Measurements from ENCODE around the gene MEN1. TPM values are rescaled to one million over a fixed set of nuclear protein-coding genes. Genes with fewer than 3 reads are reported as not detected.

The MEN1 gene
- total RNA-seq, 1 donor from 2014 or later: 29.2 TPM

GRCh38 chr11:64789331-64790204, 20.8 kb downstream of the MEN1 start:
- Mint-ChIP-seq H3K9me3 (ENCODE audit: unreplicated experiment) (no peaks in the 10 kb centered on the region), H3K36me3 (ENCODE audit: unreplicated experiment) (peaks cover 3% of the 10 kb centered on the region), H3K4me1 (ENCODE audit: unreplicated experiment) (no peaks in the 10 kb centered on the region), H3K27me3 (ENCODE audit: unreplicated experiment) (no peaks in the 10 kb centered on the region), H3K4me3 (ENCODE audit: unreplicated experiment) (no peak overlapping the region), H3K27ac (ENCODE audit: unreplicated experiment) (no peak overlapping the region)
- no peak for DNase-seq (ENCODE audit: extremely low spot score, unreplicated experiment)
- TF ChIP-seq, protein P1, sequence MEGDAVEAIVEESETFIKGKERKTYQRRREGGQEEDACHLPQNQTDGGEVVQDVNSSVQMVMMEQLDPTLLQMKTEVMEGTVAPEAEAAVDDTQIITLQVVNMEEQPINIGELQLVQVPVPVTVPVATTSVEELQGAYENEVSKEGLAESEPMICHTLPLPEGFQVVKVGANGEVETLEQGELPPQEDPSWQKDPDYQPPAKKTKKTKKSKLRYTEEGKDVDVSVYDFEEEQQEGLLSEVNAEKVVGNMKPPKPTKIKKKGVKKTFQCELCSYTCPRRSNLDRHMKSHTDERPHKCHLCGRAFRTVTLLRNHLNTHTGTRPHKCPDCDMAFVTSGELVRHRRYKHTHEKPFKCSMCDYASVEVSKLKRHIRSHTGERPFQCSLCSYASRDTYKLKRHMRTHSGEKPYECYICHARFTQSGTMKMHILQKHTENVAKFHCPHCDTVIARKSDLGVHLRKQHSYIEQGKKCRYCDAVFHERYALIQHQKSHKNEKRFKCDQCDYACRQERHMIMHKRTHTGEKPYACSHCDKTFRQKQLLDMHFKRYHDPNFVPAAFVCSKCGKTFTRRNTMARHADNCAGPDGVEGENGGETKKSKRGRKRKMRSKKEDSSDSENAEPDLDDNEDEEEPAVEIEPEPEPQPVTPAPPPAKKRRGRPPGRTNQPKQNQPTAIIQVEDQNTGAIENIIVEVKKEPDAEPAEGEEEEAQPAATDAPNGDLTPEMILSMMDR (IDR thresholded peaks at IDR 0.05): no peak

GRCh38 chr11:64788321-64789215, 21.8 kb downstream of the MEN1 start:
- Mint-ChIP-seq H3K27me3 (ENCODE audit: unreplicated experiment) (no peaks in the 10 kb centered on the region), H3K4me1 (ENCODE audit: unreplicated experiment) (no peaks in the 10 kb centered on the region), H3K4me3 (ENCODE audit: unreplicated experiment) (no peak overlapping the region), H3K36me3 (ENCODE audit: unreplicated experiment) (peaks cover 3% of the 10 kb centered on the region), H3K9me3 (ENCODE audit: unreplicated experiment) (no peaks in the 10 kb centered on the region), H3K27ac (ENCODE audit: unreplicated experiment) (no peak overlapping the region)
- no peak for DNase-seq (ENCODE audit: extremely low spot score, unreplicated experiment)
- TF ChIP-seq, protein P1 (IDR thresholded peaks at IDR 0.05): no peak

DNA sequence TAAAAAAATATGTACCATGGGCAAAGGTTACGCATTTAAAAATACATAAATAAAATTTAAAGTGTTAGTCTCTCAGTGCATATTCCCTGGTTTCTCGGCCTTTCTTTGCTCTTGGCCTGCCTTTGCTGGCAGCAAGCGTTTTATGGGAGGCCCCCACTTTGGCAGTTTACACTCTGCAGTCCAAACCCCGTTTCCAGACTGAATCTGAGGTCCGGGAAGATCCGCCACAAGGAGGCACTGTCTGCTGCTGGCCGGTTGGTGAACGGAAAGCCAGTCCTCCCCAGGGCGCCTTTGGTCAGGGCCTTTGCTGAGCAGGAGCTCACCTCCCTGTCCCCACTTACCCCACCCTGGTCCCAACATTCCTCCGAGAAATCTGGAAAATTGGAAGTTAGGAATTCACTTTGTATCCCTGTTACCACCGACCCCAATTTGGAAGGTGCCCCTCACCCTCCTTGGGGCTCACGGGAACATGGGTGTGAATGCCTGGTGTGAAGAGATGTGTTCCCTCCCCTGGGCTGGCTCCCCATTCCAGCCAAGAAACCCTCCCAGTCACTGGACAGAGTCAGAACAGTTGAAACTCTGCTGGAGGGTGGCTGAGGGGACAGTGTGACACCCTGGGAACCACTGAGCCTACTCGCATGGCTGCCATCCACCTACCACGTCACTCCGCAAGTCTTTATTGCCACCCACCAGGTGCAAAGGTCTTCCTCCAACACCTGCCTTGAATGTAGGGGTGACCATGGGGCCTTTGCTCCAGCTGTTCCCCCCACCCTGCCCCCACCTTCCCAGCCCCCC, 22.6 kb downstream of the MEN1 start:
- Mint-ChIP-seq H3K27ac (ENCODE audit: unreplicated experiment) (no peak overlapping the region), H3K36me3 (ENCODE audit: unreplicated experiment) (peaks cover 3% of the 10 kb centered on the region), H3K9me3 (ENCODE audit: unreplicated experiment) (no peaks in the 10 kb centered on the region), H3K4me1 (ENCODE audit: unreplicated experiment) (no peaks in the 10 kb centered on the region), H3K27me3 (ENCODE audit: unreplicated experiment) (no peaks in the 10 kb centered on the region), H3K4me3 (ENCODE audit: unreplicated experiment) (no peak overlapping the region)
- TF ChIP-seq, protein P1 (IDR thresholded peaks at IDR 0.05): peak; percentile 71
- no peak for DNase-seq (ENCODE audit: extremely low spot score, unreplicated experiment)

DNA sequence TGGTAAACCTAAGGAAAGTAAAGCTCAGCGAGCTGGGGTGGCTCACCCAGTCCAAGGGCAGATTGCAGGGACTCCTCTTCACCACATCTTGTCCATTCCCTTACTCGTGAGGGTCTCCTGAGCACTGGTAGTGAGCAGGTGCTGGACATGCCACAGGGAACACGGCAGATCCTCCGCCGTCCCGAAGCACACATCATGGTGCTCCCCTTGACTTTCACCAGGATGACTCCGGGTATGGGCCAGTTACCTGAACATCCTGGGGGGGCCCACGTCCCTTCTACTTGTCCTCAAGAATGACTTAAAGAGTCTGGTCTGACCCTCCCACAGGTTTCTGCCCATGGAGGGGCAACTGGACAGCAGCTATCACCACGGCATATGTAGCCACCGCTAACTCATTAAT, 24.0 kb downstream of the MEN1 start:
- no peak overlapping the region for H3K27ac Mint-ChIP-seq (ENCODE audit: unreplicated experiment)
- no peak for DNase-seq (ENCODE audit: extremely low spot score, unreplicated experiment)
- H3K9me3 Mint-ChIP-seq (ENCODE audit: unreplicated experiment): no peaks in the 10 kb centered on the region
- TF ChIP-seq, protein P1 (IDR thresholded peaks at IDR 0.05): no peak
- H3K4me3 Mint-ChIP-seq (ENCODE audit: unreplicated experiment): no peak overlapping the region
- no peaks in the 10 kb centered on the region for H3K4me1 Mint-ChIP-seq (ENCODE audit: unreplicated experiment)
- peaks cover 4% of the 10 kb centered on the region for H3K36me3 Mint-ChIP-seq (ENCODE audit: unreplicated experiment)
- H3K27me3 Mint-ChIP-seq (ENCODE audit: unreplicated experiment): no peaks in the 10 kb centered on the region

Measured in osteocyte (in vitro differentiated cells).